OCI-LY7 (cell line): Measurements from ENCODE around the gene RPS19BP1. TPM values are rescaled to one million over a fixed set of nuclear protein-coding genes. Genes with fewer than 3 reads are reported as not detected.

ENCODE experiments used
- BruUV-seq: library from RNA; stranded (reverse); fragments of 400-500 nt; replicated peaks from 2 replicates; lab custom pipeline; 2021; lab: Mats Ljungman, UMichigan
- CTCF ChIA-PET: fragments of 300-600 bp; sonication (Branson Sonifier 250); formaldehyde crosslinking; loops from one replicate; lab custom pipeline; 2022; ENCODE audit warnings: antibody characterized with exemption; ENCODE audit not compliant: unreplicated experiment; lab: Charles Lee
- POLR2A ChIA-PET: fragments of 300-600 bp; sonication (Branson Sonifier 250); formaldehyde crosslinking; loops from one replicate; lab custom pipeline; 2022; ENCODE audit warnings: antibody characterized with exemption; lab: Charles Lee
- DNase-seq: peaks from one replicate; pipeline ENCODE4 v3.0.0-alpha.2; 2015; ENCODE audit warnings: low spot score
- H2AFZ ChIP-seq: fragments of 200-600 bp; sonication (generic), shearing (Covaris generic); 2 replicates; pipeline ENCODE4 v1.6.1; 2014; ENCODE audit warnings: mild to moderate bottlenecking, antibody characterized with exemption, low read length, moderate library complexity
- H3K27ac ChIP-seq: fragments of 200-600 bp; sonication (generic); 2 replicates; pipeline ENCODE4 v1.5.1; 2014; ENCODE audit warnings: mixed run types, low read depth, mild to moderate bottlenecking, moderate library complexity, low read length, inconsistent platforms; ENCODE audit not compliant: poor library complexity, severe bottlenecking
- H3K36me3 ChIP-seq: fragments of 200-600 bp; sonication (generic); 2 replicates; pipeline ENCODE4 v1.6.1; 2014; ENCODE audit warnings: mild to moderate bottlenecking, antibody characterized with exemption, low read length, moderate library complexity, mixed read lengths; ENCODE audit not compliant: insufficient read depth
- H3K4me1 ChIP-seq: fragments of 200-600 bp; sonication (generic); 2 replicates; pipeline ENCODE4 v1.5.1; 2014; ENCODE audit warnings: mild to moderate bottlenecking, low read length; ENCODE audit not compliant: insufficient read depth, poor library complexity, severe bottlenecking
- H3K4me2 ChIP-seq: fragments of 200-600 bp; sonication (generic); 2 replicates; pipeline ENCODE4 v1.6.1; 2014; ENCODE audit warnings: mild to moderate bottlenecking, low read length
- H3K4me3 ChIP-seq: fragments of 200-600 bp; sonication (generic); 2 replicates; pipeline ENCODE4 v1.5.1; 2014; ENCODE audit warnings: mild to moderate bottlenecking, low read depth, low read length; ENCODE audit not compliant: poor library complexity, severe bottlenecking
- H3K79me2 ChIP-seq: fragments of 200-600 bp; sonication (generic); 2 replicates; pipeline ENCODE4 v1.6.1; 2016; ENCODE audit warnings: low read depth, mild to moderate bottlenecking, low read length, moderate library complexity, mixed read lengths; ENCODE audit not compliant: insufficient read depth
- H3K9me2 ChIP-seq: fragments of 200-600 bp; sonication (generic); 2 replicates; pipeline ENCODE4 v1.6.1; 2016; ENCODE audit warnings: mild to moderate bottlenecking, low read length, mixed read lengths; ENCODE audit not compliant: insufficient read depth
- H3K9me3 ChIP-seq: fragments of 200-600 bp; sonication (generic); 2 replicates; pipeline ENCODE4 v1.6.1; 2014; ENCODE audit warnings: mild to moderate bottlenecking, mixed run types, low read length, mixed read lengths
- H4K20me1 ChIP-seq: fragments of 200-600 bp; sonication (generic); 2 replicates; pipeline ENCODE4 v1.6.1; 2014; ENCODE audit warnings: mild to moderate bottlenecking, antibody characterized with exemption, low read length, moderate library complexity, mixed read lengths; ENCODE audit not compliant: insufficient read depth
- CTCF ChIP-seq: fragments of 200-600 bp; sonication (generic); conservative IDR thresholded peaks from 2 replicates; pipeline ENCODE4 v1.5.1; 2014; ENCODE audit warnings: mild to moderate bottlenecking, antibody characterized with exemption, low read length, moderate library complexity, mixed read lengths
- EZH2phosphoT487 ChIP-seq: fragments of 200-600 bp; sonication (generic); IDR thresholded peaks from 2 replicates; pipeline ENCODE4 v1.6.1; 2018; ENCODE audit warnings: low read depth, borderline replicate concordance, mild to moderate bottlenecking, mixed run types, antibody characterized with exemption, low read length, moderate library complexity, mixed read lengths
- intact Hi-C: fragments of 100-400 bp; cut with micrococcal nuclease; formaldehyde crosslinking; loops from one replicate; pipeline ENCODE4 v1.10.0; 2022; ENCODE audit not compliant: unreplicated experiment
- total RNA-seq, 2 experiments: library from RNA; depleted of rRNA in 1 of 2; stranded (reverse); fragments of >200 nt in 1 of 2; shearing (Covaris generic) in 1 of 2; gene quantifications; 2 replicates each; pipeline ENCODE4 v1.2.3, GENCODE V29; 2014 to 2022

The RPS19BP1 gene
- total RNA-seq, 2 experiments from 2014 or later, result 88.1 to 148 TPM

- Histone ChIP-seq H3K4me2 (peak overlapping the region; percentile 81), H3K36me3 (peaks cover 81% of the 10 kb centered on the region), H3K4me1 (peaks cover 74% of the 10 kb centered on the region), H3K4me3 (peak overlapping the region; percentile 45), H3K79me2 (peaks cover 42% of the 10 kb centered on the region), H2AFZ (no peak overlapping the region), H3K27ac (peak overlapping the region; percentile 95), H4K20me1 (peaks cover 25% of the 10 kb centered on the region), H3K9me2 (no peaks in the 10 kb centered on the region), H3K9me3 (no peaks in the 10 kb centered on the region)
- DNase-seq, result peak; percentile 28
- ChIA-PET POLR2A (interaction anchor here (0.6 to 1.5 kb wide), 5 partner anchors 10 to 1184 kb away, joined by 3 to 6 read pairs (median 3); no protein-coding TSS in a partner anchor), CTCF (no interaction called here)
- BruUV-seq, result no TSS peak
- intact Hi-C loops, result loop anchor here (5.0 kb wide), 3 partner anchors 128 to 373 kb away; partner anchors contain the start of genes CBX7 and TAB1
- TF ChIP-seq CTCF, result no peak
- TF ChIP-seq EZH2phosphoT487, result no peak
Measured at GRCh38 chr22:39524753-39525657, 7.5 kb downstream of the RPS19BP1 start.

- intact Hi-C loops, result no loop called here
- Histone ChIP-seq H3K9me2 (no peaks in the 10 kb centered on the region), H3K4me3 (peak overlapping the region; percentile 45), H3K79me2 (peaks cover 43% of the 10 kb centered on the region), H3K27ac (peak overlapping the region; percentile 95), H3K4me2 (peak overlapping the region; percentile 81), H3K36me3 (peaks cover 74% of the 10 kb centered on the region), H2AFZ (no peak overlapping the region), H3K9me3 (no peaks in the 10 kb centered on the region), H3K4me1 (peaks cover 68% of the 10 kb centered on the region), H4K20me1 (peaks cover 25% of the 10 kb centered on the region)
- TF ChIP-seq CTCF, result no peak
- no peak for TF ChIP-seq EZH2phosphoT487
- POLR2A ChIA-PET, result interaction anchor here (0.7 to 1.5 kb wide), 3 partner anchors 9 to 175 kb away, joined by 3 to 7 read pairs (median 6); no protein-coding TSS in a partner anchor
- CTCF ChIA-PET, result interaction anchor here (1.4 kb wide), 1 partner anchor 28 kb away, joined by 4 read pairs; no protein-coding TSS in a partner anchor
- BruUV-seq, result no TSS peak
- peak; percentile 37 for DNase-seq
Measured at GRCh38 chr22:39524089-39524752, 8.3 kb downstream of the RPS19BP1 start.
